Measurements from ENCODE around the gene HOXA7. TPM values are rescaled to one million over a fixed set of nuclear protein-coding genes. Genes with fewer than 3 reads are reported as not detected.
A peak's percentile ranks its signal among the peaks of the same experiment; 100 is the strongest.

HOXA7 gene
- total RNA-seq, 1 experiment from 2014 or later: 2.6 TPM

DNA sequence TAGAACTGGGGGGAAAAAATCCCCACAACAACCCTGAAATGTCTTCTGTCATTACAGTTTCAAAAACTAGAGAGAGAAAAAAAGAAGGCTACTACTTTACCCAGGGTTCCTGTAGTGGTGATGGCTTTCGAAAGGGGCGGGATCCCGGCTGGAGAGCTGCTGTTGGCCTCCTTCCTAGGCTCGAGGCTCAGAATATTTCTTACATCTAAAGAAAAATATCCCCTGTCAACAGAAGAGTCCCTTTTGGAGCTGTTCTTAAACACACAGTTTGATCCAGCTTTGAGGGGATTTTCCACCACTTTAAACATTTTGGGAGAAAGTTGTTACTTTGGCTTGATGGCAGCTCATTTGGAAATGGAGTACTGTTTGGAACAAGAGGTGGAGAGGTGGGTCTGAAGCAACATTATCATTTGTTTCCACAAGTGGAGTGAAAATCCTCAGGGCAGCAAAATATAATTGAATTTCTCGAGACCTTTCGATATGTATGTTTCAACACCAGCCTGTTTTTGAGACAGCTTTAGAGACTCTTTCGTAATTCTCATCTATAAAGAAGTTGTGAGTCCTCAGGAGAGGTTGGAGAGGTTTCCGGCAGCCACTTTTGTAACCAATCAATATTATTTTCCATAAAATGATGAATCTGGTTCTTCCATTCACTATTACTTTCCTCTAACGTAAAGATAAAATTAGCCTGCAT is 38.4 kb upstream of the HOXA7 start:
- ATAC-seq (no peak), DNase-seq (peak; percentile 40)
- Histone ChIP-seq H3K36me3 (ENCODE audit: low read depth, low read length) (0 out of 2 replicates have a peak, but pooled peaks cover 6% of the 10 kb centered on the region), H4K20me1 (ENCODE audit: low read length) (peaks cover 12% of the 10 kb centered on the region; the same call in 1 of the 2 replicates), H3K79me2 (ENCODE audit: low read length) (peaks cover 97% of the 10 kb centered on the region), H3K4me2 (ENCODE audit: low read length) (peak overlapping the region; percentile 99), H3K9ac (ENCODE audit: low read length) (peak overlapping the region; percentile 97), H3K4me1 (ENCODE audit: insufficient read depth, low read length) (peaks cover 29% of the 10 kb centered on the region), H2AFZ (ENCODE audit: low read length) (peak overlapping the region; percentile 5; the same call in 1 of the 2 replicates), H3K27ac (ENCODE audit: low read length) (peak overlapping the region; percentile 97), H3K9me2 (replicated peaks; ENCODE audit: low read length) (no peaks in the 10 kb centered on the region), H3F3A (ENCODE audit: low read length, unreplicated experiment) (no peaks in the 10 kb centered on the region), H3K27me3 (ENCODE audit: low read length) (no peaks in the 10 kb centered on the region), H3K9me3 (ENCODE audit: low read length) (no peaks in the 10 kb centered on the region), H3K4me3 (ENCODE audit: low read length) (peak overlapping the region; percentile 91)
- TF ChIP-seq, protein P1, sequence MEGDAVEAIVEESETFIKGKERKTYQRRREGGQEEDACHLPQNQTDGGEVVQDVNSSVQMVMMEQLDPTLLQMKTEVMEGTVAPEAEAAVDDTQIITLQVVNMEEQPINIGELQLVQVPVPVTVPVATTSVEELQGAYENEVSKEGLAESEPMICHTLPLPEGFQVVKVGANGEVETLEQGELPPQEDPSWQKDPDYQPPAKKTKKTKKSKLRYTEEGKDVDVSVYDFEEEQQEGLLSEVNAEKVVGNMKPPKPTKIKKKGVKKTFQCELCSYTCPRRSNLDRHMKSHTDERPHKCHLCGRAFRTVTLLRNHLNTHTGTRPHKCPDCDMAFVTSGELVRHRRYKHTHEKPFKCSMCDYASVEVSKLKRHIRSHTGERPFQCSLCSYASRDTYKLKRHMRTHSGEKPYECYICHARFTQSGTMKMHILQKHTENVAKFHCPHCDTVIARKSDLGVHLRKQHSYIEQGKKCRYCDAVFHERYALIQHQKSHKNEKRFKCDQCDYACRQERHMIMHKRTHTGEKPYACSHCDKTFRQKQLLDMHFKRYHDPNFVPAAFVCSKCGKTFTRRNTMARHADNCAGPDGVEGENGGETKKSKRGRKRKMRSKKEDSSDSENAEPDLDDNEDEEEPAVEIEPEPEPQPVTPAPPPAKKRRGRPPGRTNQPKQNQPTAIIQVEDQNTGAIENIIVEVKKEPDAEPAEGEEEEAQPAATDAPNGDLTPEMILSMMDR (conservative IDR thresholded peaks at IDR 0.05; ENCODE audit: low read depth, low read length): no peak
- no peak for TF ChIP-seq EZH2 (IDR thresholded peaks at IDR 0.05; ENCODE audit: low read length, unreplicated experiment)
- CTCF ChIA-PET: interaction anchor here (0.6 to 2.1 kb wide), 3 partner anchors 25 to 413 kb away, joined by 3 to 35 read pairs (median 5); no protein-coding TSS in a partner anchor
- intact Hi-C loops (cut with micrococcal nuclease): loop anchor here (1.0 to 5.0 kb wide), 3 partner anchors 40 to 897 kb away; partner anchors contain the start of gene TAX1BP1
- POLR2A ChIA-PET (ENCODE audit: unreplicated experiment): interaction anchor here (0.5 to 1.2 kb wide), 5 partner anchors 9 to 384 kb away, joined by 3 to 9 read pairs (median 3); partner anchors contain the start of gene HOXA11
- BruUV-seq (replicated peaks): no TSS peak

DNA sequence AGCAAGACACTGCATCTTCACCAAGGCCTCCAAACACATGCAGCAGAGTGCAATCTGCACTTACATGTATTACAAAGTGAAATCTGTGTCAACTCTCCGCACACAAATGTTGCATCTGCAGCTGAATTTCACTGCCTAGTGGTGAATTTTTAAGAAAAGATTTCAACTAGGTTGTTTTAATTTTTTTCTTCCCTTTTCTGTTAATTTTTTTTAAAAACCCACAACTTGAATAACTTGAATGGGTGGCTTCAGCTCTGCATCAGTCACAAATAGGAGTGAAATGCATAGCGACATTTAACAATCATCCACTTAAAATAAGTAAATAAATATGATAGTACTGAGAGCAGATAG is 37.5 kb upstream of the HOXA7 start:
- ChIA-PET CTCF (no interaction called here), POLR2A (ENCODE audit: unreplicated experiment) (interaction anchor here (0.7 kb wide), 2 partner anchors 9 to 10 kb away, joined by 3 to 7 read pairs; partner anchors contain the start of gene HOXA11)
- H3F3A ChIP-seq (ENCODE audit: low read length, unreplicated experiment): no peaks in the 10 kb centered on the region
- BruUV-seq (replicated peaks): no TSS peak
- no peaks in the 10 kb centered on the region for H3K9me3 ChIP-seq (ENCODE audit: low read length)
- no peak overlapping the region for H2AFZ ChIP-seq (ENCODE audit: low read length)
- 0 out of 2 replicates have a peak, but pooled peaks cover 6% of the 10 kb centered on the region for H3K36me3 ChIP-seq (ENCODE audit: low read depth, low read length)
- H3K9me2 ChIP-seq (replicated peaks; ENCODE audit: low read length): no peaks in the 10 kb centered on the region
- ATAC-seq (no peak), DNase-seq (peak; percentile 31)
- H3K9ac ChIP-seq (ENCODE audit: low read length): peak overlapping the region; percentile 97
- intact Hi-C loops (cut with micrococcal nuclease): no loop called here
- H3K4me1 ChIP-seq (ENCODE audit: insufficient read depth, low read length): peaks cover 38% of the 10 kb centered on the region
- TF ChIP-seq, protein P1 (conservative IDR thresholded peaks at IDR 0.05; ENCODE audit: low read depth, low read length): no peak
- TF ChIP-seq EZH2phosphoT487 (IDR thresholded peaks at IDR 0.05; ENCODE audit: borderline replicate concordance, low read length): no peak
- no peak for TF ChIP-seq EZH2 (IDR thresholded peaks at IDR 0.05; ENCODE audit: low read length, unreplicated experiment)
- H3K4me2 ChIP-seq (ENCODE audit: low read length): peak overlapping the region; percentile 99
- peak overlapping the region; percentile 91 for H3K4me3 ChIP-seq (ENCODE audit: low read length)
- peaks cover 12% of the 10 kb centered on the region; the same call in 1 of the 2 replicates for H4K20me1 ChIP-seq (ENCODE audit: low read length)
- peak overlapping the region; percentile 97 for H3K27ac ChIP-seq (ENCODE audit: low read length)
- H3K79me2 ChIP-seq (ENCODE audit: low read length): peaks cover 100% of the 10 kb centered on the region
- no peaks in the 10 kb centered on the region for H3K27me3 ChIP-seq (ENCODE audit: low read length)

All from PC-3 (cell line).